GM12878 (cell line): ENCODE measurements around the gene MRTFA. TPM values are rescaled to one million over a fixed set of nuclear protein-coding genes. Genes with fewer than 3 reads are reported as not detected.

Experiments
- ATAC-seq: fragments of 200-7000 bp; cut with Tn5 transposase; 3 replicates; pipeline ENCODE4 v1.9.1; 2020; ENCODE audit warnings: mild to moderate bottlenecking, moderate library complexity
- BruUV-seq: library from RNA; stranded (reverse); fragments of 400-500 nt; replicated peaks from 2 replicates; lab custom pipeline; 2021; lab: Mats Ljungman, UMichigan
- CTCF ChIA-PET: fragments of 300-600 bp; sonication (Branson Sonifier 250); formaldehyde crosslinking; extraction: SDS; loops from one replicate; lab custom pipeline; 2021; ENCODE audit warnings: inconsistent platforms; lab: Yijun Ruan, JAX
- POLR2A ChIA-PET: fragments of 350-600 bp; formaldehyde crosslinking; extraction: SDS; loops from one replicate; lab custom pipeline; 2021; ENCODE audit warnings: inconsistent platforms; lab: Charles Lee
- RAD21 ChIA-PET: fragments of 300-600 bp; sonication (Branson Sonifier 250); formaldehyde crosslinking; loops from one replicate; lab custom pipeline; 2023; ENCODE audit warnings: antibody characterized with exemption; ENCODE audit not compliant: unreplicated experiment; lab: Charles Lee
- SMC1A ChIA-PET: fragments of 300-600 bp; sonication (Branson Sonifier 250); formaldehyde crosslinking; loops from one replicate; lab custom pipeline; 2023; ENCODE audit not compliant: unreplicated experiment, uncharacterized antibody; lab: Charles Lee
- DNase-seq: peaks from one replicate; pipeline ENCODE4 v3.0.0-alpha.2; 2011; ENCODE audit warnings: low read depth, low spot score
- FAIRE-seq: peaks from 3 replicates; lab custom pipeline; 2011; peaks lifted over from hg19 to GRCh38; lab: Jason Lieb, UNC
- H2AFZ ChIP-seq: 2 replicates; pipeline ENCODE4 v1.6.0; 2011; ENCODE audit warnings: low read depth, low read length, control low read depth; ENCODE audit not compliant: control insufficient read depth
- H3K27ac ChIP-seq: 2 replicates; pipeline ENCODE4 v1.5.1; 2011; ENCODE audit warnings: control low read depth; ENCODE audit not compliant: control insufficient read depth, insufficient read depth
- H3K27me3 ChIP-seq, 2 experiments: replicated peaks in 1 of 2; 2 replicates each; pipeline versions ENCODE4 v1.6.0 to v1.6.1; 2011; ENCODE audit warnings: low read length in 1 of 2; ENCODE audit not compliant: control insufficient read depth in 2 of 2, insufficient read depth in 2 of 2
- H3K36me3 ChIP-seq, 2 experiments: 2 replicates each; pipeline ENCODE4 v1.5.1; 2011; ENCODE audit warnings: low read length in 1 of 2; ENCODE audit not compliant: control insufficient read depth in 2 of 2, insufficient read depth in 2 of 2
- H3K4me1 ChIP-seq: 2 replicates; pipeline ENCODE4 v1.6.1; 2011; ENCODE audit warnings: mild to moderate bottlenecking, low read length, moderate library complexity, mixed read lengths; ENCODE audit not compliant: control insufficient read depth, insufficient read depth
- H3K4me2 ChIP-seq: 2 replicates; pipeline ENCODE4 v1.6.0; 2011; ENCODE audit warnings: control low read depth; ENCODE audit not compliant: control insufficient read depth, insufficient read depth
- H3K4me3 ChIP-seq: fragments of 200-600 bp; sonication (generic); 2 replicates; pipeline ENCODE4 v1.5.1; 2016
- H3K79me2 ChIP-seq: 2 replicates; pipeline ENCODE4 v1.6.0; 2011; ENCODE audit warnings: low read length; ENCODE audit not compliant: control insufficient read depth, insufficient read depth
- H3K9ac ChIP-seq: 2 replicates; pipeline ENCODE4 v1.8.0; 2011; ENCODE audit warnings: low read length, control low read depth, mixed read lengths; ENCODE audit not compliant: control insufficient read depth, insufficient read depth
- H3K9me3 ChIP-seq: replicated peaks from 3 replicates; pipeline ENCODE4 v1.5.1; 2011; ENCODE audit warnings: mild to moderate bottlenecking, low read length; ENCODE audit not compliant: control insufficient read depth, insufficient read depth
- H4K20me1 ChIP-seq: 2 replicates; pipeline ENCODE4 v1.6.0; 2011; ENCODE audit not compliant: control insufficient read depth, insufficient read depth
- BHLHE40 ChIP-seq, 2 experiments: fragments of 450-650 bp in 1 of 2; IDR thresholded peaks; 2 replicates each; pipeline ENCODE4 v1.6.1; 2011 to 2017; ENCODE audit warnings: low read depth in 2 of 2, borderline replicate concordance in 1 of 2, improper control_type of control experiment in 1 of 2, low read length in 1 of 2, mild to moderate bottlenecking in 1 of 2
- FOS ChIP-seq: IDR thresholded peaks from 3 replicates; pipeline ENCODE4 v1.6.1; 2011; ENCODE audit warnings: borderline replicate concordance; ENCODE audit not compliant: insufficient read length; ENCODE audit errors: extremely low read depth
- JUNB ChIP-seq: IDR thresholded peaks from 2 replicates; pipeline ENCODE4 v1.6.1; 2016; ENCODE audit warnings: antibody characterized with exemption, mild to moderate bottlenecking
- NR2C2 ChIP-seq: IDR thresholded peaks from 2 replicates; pipeline ENCODE4 v1.6.1; 2011; ENCODE audit warnings: borderline replicate concordance, low read depth; ENCODE audit not compliant: control insufficient read depth, insufficient read length
- PML ChIP-seq: IDR thresholded peaks from 2 replicates; pipeline ENCODE4 v1.6.1; 2012; ENCODE audit warnings: low read length, inconsistent platforms
- POLR2A ChIP-seq: IDR thresholded peaks from 2 replicates; pipeline ENCODE4 v1.6.1; 2011; ENCODE audit warnings: low read depth, mild to moderate bottlenecking, low read length
- SMAD5 ChIP-seq: IDR thresholded peaks from 2 replicates; pipeline ENCODE4 v1.6.1; 2016; ENCODE audit warnings: antibody characterized with exemption, low read depth
- STAT1 ChIP-seq: fragments of 450-650 bp; conservative IDR thresholded peaks from 2 replicates; pipeline ENCODE4 v1.6.1; 2014; ENCODE audit warnings: antibody characterized with exemption, mild to moderate bottlenecking
- ZBED1 ChIP-seq: IDR thresholded peaks from 2 replicates; pipeline ENCODE4 v1.6.1; 2016; ENCODE audit warnings: borderline replicate concordance
- WGBS: methylation state at CpG from one replicate; pipeline ENCODE4 v1.1.6; 2016; ENCODE audit warnings: low lambda C conversion rate; ENCODE audit not compliant: insufficient replicate concordance, insufficient coverage; ENCODE audit errors: missing lambda C conversion rate; 5-methylcytosine and 5-hydroxymethylcytosine counted together
- in situ Hi-C: fragments of 300-500 bp; cut with MboI; formaldehyde crosslinking; loops from 9 replicates; pipeline ENCODE4 v1.14.3; 2018; ENCODE audit warnings: mixed read lengths
- intact Hi-C: fragments of 100-400 bp; cut with micrococcal nuclease; formaldehyde crosslinking; loops from one replicate; pipeline ENCODE4 v1.14.2; 2022; ENCODE audit not compliant: unreplicated experiment
- polyA plus RNA-seq, 11 experiments: library from polyadenylated mRNA; depleted of rRNA in 4 of 11; unstranded in 6 of 11; stranded (reverse) in 5 of 11; fragments of >200 nt; fragmentation: Nextera tagmentation in 4 of 11; fragmentation: Illumina TruSeq in 1 of 11; extraction: Ambion mirVana in 4 of 11; extraction: Trizol in 1 of 11; gene quantifications; 1 replicate in 1 of 11; 2 replicates in 10 of 11; pipeline versions ENCODE4 v1.2.1 to v1.2.3, GENCODE V29; 2011 to 2016; ENCODE audit warnings: inconsistent platforms in 2 of 11, missing spikeins in 2 of 11, low read depth in 1 of 11
- total RNA-seq, 4 experiments: library from RNA; depleted of rRNA in 3 of 4; stranded (reverse); fragments of >200 nt in 3 of 4; fragmentation: Illumina TruSeq in 1 of 4; extraction: Trizol in 1 of 4; gene quantifications; 2 replicates each; pipeline versions ENCODE4 v1.2.1 to v1.2.3, GENCODE V29; 2013 to 2021
- TF ChIP-seq, protein P1 (sequence below): fragments of 450-650 bp; IDR thresholded peaks from 2 replicates; pipeline ENCODE4 v1.6.1; 2017; ENCODE audit warnings: mild to moderate bottlenecking, moderate library complexity

MRTFA gene
- total and polyA plus RNA-seq, 10 of the 15 experiments (the other 5 are each of a cell fraction or from before 2014, with no cell fraction given), result 2.0 to 63.9 (median 17.9) TPM

DNA sequence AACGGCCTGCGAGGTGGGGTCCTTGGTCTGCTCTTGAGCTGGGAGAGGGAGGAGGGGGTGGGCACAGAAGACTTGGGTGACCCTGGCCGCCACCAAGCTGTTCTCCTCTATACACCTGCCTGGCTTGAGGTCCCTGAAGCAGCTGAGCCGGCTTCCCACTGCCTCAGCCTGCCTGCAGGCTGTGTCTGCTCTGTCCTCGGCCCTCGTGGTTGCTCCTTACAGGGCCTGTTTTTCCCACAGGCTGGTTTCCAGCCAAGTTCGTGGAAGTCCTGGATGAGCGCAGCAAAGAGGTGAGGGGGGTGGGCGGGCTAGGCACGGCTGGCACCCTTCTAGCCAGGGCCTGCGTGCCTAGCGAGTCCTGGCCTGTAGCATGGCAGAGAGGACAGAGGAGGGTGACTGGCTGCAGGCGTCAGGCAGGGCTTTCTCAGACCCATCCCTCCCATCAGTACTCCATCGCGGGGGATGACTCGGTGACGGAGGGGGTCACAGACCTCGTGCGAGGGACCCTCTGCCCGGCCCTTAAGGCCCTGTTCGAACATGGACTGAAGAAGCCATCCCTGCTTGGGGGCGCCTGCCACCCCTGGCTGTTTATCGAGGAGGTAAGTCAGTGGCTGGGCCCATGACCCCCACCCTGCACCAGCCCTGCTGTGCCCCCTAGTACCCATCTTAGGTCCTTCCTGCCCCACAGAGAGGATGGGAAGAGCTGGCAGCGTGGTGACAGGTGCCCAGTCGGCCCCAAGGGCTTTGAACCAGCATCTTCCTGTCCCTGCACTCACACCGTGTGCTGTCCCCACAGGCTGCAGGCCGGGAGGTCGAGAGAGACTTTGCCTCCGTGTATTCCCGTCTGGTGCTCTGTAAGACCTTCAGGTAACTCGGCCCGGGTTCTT, 228.4 kb downstream of the MRTFA start:
- Histone ChIP-seq H2AFZ (no peak overlapping the region), H3K27me3 (no peaks in the 10 kb centered on the region), H3K9me3 (no peaks in the 10 kb centered on the region), H3K36me3 (peaks cover 20 to 55% of the 10 kb centered on the region in 2 experiments), H3K4me2 (no peak overlapping the region), H3K4me1 (peaks cover 8% of the 10 kb centered on the region), H3K4me3 (no peak overlapping the region), H3K79me2 (no peaks in the 10 kb centered on the region), H3K27ac (no peak overlapping the region), H4K20me1 (no peaks in the 10 kb centered on the region), H3K9ac (no peak overlapping the region)
- ATAC-seq (no peak), DNase-seq (no peak), FAIRE-seq (no peak)
- SMC1A ChIA-PET, result interaction anchor here (1.0 kb wide), 1 partner anchor 16 kb away, joined by 3 read pairs; no protein-coding TSS in a partner anchor
- BruUV-seq, result no TSS peak
- RAD21 ChIA-PET, result no interaction called here
- POLR2A ChIA-PET, result no interaction called here
- CTCF ChIA-PET, result interaction anchor here (1.2 kb wide), 1 partner anchor 29 kb away, joined by 3 read pairs; no protein-coding TSS in a partner anchor
- intact Hi-C loops, result no loop called here
- in situ Hi-C loops, result no loop called here
- TF ChIP-seq JUNB (no peak), FOS (no peak), STAT1 (no peak), PML (peak; percentile 14; the same call in 1 of the 2 replicates), BHLHE40 (IDR thresholded peaks at IDR 0.05; ENCODE audit: borderline replicate concordance in 1 of 2, low read depth in 2 of 2, low read length in 1 of 2) (no peak), ZBED1 (no peak), POLR2A (peak; percentile 71), NR2C2 (no peak), SMAD5 (0 out of 2 replicates have a peak, but pooled peaks have one; percentile 36)
- TF ChIP-seq, protein P1, sequence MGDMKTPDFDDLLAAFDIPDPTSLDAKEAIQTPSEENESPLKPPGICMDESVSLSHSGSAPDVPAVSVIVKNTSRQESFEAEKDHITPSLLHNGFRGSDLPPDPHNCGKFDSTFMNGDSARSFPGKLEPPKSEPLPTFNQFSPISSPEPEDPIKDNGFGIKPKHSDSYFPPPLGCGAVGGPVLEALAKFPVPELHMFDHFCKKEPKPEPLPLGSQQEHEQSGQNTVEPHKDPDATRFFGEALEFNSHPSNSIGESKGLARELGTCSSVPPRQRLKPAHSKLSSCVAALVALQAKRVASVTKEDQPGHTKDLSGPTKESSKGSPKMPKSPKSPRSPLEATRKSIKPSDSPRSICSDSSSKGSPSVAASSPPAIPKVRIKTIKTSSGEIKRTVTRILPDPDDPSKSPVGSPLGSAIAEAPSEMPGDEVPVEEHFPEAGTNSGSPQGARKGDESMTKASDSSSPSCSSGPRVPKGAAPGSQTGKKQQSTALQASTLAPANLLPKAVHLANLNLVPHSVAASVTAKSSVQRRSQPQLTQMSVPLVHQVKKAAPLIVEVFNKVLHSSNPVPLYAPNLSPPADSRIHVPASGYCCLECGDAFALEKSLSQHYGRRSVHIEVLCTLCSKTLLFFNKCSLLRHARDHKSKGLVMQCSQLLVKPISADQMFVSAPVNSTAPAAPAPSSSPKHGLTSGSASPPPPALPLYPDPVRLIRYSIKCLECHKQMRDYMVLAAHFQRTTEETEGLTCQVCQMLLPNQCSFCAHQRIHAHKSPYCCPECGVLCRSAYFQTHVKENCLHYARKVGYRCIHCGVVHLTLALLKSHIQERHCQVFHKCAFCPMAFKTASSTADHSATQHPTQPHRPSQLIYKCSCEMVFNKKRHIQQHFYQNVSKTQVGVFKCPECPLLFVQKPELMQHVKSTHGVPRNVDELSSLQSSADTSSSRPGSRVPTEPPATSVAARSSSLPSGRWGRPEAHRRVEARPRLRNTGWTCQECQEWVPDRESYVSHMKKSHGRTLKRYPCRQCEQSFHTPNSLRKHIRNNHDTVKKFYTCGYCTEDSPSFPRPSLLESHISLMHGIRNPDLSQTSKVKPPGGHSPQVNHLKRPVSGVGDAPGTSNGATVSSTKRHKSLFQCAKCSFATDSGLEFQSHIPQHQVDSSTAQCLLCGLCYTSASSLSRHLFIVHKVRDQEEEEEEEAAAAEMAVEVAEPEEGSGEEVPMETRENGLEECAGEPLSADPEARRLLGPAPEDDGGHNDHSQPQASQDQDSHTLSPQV, result no peak
- WGBS, result 88% methylated on average over 29 of the region's 32 CpGs
